NB4 (cell line): ENCODE data around the gene DSCAM.

Experiments
- DNase-seq: peaks from one replicate; pipeline ENCODE4 v3.0.0; 2010; ENCODE audit warnings: low read depth
- H3K4me3 ChIP-seq: one replicate; pipeline ENCODE4 v1.5.1; 2011; ENCODE audit warnings: mild to moderate bottlenecking, low read depth, low read length, moderate library complexity
- CTCF ChIP-seq: IDR thresholded peaks from one replicate; pipeline ENCODE4 v1.5.1; 2012; ENCODE audit warnings: low read depth, low read length
- MYC ChIP-seq: IDR thresholded peaks from 2 replicates; pipeline ENCODE4 v1.6.1; 2011; ENCODE audit warnings: low read depth, low read length
- POLR2A ChIP-seq: IDR thresholded peaks from 2 replicates; pipeline ENCODE4 v1.6.1; 2011; ENCODE audit warnings: mild to moderate bottlenecking; ENCODE audit not compliant: insufficient read length; ENCODE audit errors: extremely low read depth
- TF ChIP-seq, protein P1 (sequence below): IDR thresholded peaks from 2 replicates; pipeline ENCODE4 v1.6.1; 2011; ENCODE audit warnings: low read depth, low read length

DSCAM gene

DNA sequence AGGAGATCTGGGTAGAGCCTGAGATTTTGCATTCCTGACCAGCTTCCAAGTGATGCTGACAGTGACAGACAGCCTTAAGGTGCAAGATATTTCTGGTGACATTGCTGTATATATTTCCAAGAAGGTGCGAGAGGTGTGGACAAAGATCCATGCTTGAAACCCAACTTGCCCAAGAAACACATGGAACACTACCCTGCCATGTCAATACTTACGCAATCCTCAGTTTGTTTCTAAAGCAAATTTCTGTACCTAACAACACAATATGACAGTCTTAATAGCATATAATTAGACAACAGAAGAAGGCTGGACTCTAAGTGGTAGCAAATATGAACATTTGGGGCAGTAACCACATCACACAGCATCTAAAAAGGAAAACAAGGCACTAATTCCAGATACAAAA is 260.4 kb downstream of the DSCAM start:
- TF ChIP-seq MYC (no peak), POLR2A (no peak)
- no peak overlapping the region for H3K4me3 ChIP-seq
- no peak for DNase-seq

DNA sequence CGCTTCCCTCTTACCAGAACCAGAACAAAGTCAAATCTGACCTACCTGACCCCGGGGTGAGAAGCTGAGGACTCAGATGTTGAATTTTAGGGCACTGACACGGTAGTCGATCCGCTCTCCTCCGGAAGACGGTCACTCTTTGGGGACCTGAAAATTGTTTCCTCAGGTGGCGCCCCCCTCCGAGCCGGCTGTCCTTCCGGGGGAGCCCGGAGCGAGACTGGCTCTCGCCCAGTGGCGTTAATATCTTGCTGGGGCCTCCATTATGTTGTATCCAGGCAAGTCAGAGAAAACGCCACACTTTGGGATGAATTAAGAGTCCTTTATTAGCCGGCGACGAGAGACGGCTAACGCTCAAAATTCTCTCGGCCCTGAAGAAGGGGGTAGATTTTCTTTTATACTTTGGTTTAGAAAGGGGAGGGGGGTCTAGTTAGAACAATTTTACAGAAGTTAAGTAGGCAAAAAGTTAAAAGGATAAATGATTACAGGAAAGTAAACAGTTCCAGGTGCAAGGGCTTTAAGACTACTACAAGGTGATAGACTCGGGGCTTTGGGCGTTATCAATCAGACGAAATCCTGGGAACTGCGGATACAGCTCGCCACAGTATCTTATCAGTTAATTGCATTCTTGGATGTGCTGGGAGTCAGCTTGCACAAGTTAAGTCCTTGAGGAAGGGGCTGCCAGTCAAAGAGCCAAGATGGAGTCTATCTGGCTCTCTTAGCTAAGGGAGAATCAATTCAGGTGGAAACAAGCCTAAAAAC is 269.5 kb downstream of the DSCAM start:
- DNase-seq, result no peak
- no peak for TF ChIP-seq CTCF
- no peak for TF ChIP-seq MYC
- no peak for TF ChIP-seq POLR2A
- TF ChIP-seq, protein P1, sequence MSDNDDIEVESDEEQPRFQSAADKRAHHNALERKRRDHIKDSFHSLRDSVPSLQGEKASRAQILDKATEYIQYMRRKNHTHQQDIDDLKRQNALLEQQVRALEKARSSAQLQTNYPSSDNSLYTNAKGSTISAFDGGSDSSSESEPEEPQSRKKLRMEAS, result no peak
- no peak overlapping the region for H3K4me3 ChIP-seq

GRCh38 chr21:40575976-40576375 is 271.0 kb downstream of the DSCAM start:
- TF ChIP-seq CTCF, result no peak
- TF ChIP-seq, protein P1, result no peak
- no peak for TF ChIP-seq POLR2A
- TF ChIP-seq MYC, result no peak
- no peak overlapping the region for H3K4me3 ChIP-seq
- DNase-seq, result no peak

- H3K4me3 ChIP-seq, result no peak overlapping the region
- TF ChIP-seq MYC, result no peak
- TF ChIP-seq POLR2A, result no peak
- no peak for TF ChIP-seq CTCF
- TF ChIP-seq, protein P1, result no peak
- DNase-seq, result no peak
Observed at GRCh38 chr21:40569357-40569756, 277.6 kb downstream of the DSCAM start.

DNA sequence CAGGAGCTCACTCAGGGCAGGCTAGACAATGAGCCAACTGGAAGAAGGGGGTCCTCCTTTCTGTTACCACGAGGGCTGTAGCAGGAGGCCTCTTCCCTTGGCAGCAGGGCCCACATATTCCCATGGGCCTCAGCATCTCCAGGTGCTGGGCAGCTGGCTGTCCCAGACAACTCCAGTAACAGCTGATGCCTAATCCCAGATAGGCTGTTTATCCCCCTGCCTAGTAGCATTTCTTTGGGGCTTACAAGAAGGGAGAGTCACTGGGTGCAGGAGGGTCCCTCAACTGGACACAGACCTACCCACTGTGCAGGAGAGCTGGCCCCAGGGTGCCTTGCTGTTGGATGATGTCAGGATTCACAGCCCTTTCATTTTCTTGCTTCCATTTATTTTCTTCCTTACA is 278.2 kb downstream of the DSCAM start:
- no peak for DNase-seq
- no peak overlapping the region for H3K4me3 ChIP-seq
- TF ChIP-seq, protein P1, result no peak
- TF ChIP-seq POLR2A (no peak), CTCF (no peak), MYC (no peak)

GRCh38 chr21:40567501-40567900 is 279.5 kb downstream of the DSCAM start:
- no peak for DNase-seq
- no peak for TF ChIP-seq CTCF
- no peak for TF ChIP-seq MYC
- no peak for TF ChIP-seq POLR2A
- H3K4me3 ChIP-seq, result no peak overlapping the region
